Endothelial cell of umbilical vein (primary cell): ENCODE results near the gene CEACAM6.

Experiments
- EZH2 ChIP-seq: IDR thresholded peaks from 2 replicates; pipeline ENCODE4 v1.6.1; 2012; ENCODE audit warnings: borderline replicate concordance, low read depth, mild to moderate bottlenecking, moderate library complexity, low read length, inconsistent platforms; ENCODE audit not compliant: severe bottlenecking
- POLR2A ChIP-seq: IDR thresholded peaks from 2 replicates; pipeline ENCODE4 v1.6.1; 2012; ENCODE audit warnings: low read depth, mild to moderate bottlenecking, control low read depth, low read length
- TF ChIP-seq, protein P1 (sequence below): IDR thresholded peaks from 2 replicates; pipeline ENCODE4 v1.6.1; 2011; ENCODE audit not compliant: insufficient read depth, insufficient read length
- TF ChIP-seq, protein P2 (sequence below), 2 donors: IDR thresholded peaks; 1 replicate in 1 of 2; 2 replicates in 1 of 2; pipeline ENCODE4 v1.5.1; 2011; ENCODE audit warnings: low read length in 2 of 2, mild to moderate bottlenecking in 2 of 2, moderate library complexity in 2 of 2, control low read depth in 1 of 2, inconsistent platforms in 1 of 2, low read depth in 1 of 2; ENCODE audit not compliant: insufficient read depth in 1 of 2; ENCODE audit errors: extremely low read depth in 1 of 2

DNA sequence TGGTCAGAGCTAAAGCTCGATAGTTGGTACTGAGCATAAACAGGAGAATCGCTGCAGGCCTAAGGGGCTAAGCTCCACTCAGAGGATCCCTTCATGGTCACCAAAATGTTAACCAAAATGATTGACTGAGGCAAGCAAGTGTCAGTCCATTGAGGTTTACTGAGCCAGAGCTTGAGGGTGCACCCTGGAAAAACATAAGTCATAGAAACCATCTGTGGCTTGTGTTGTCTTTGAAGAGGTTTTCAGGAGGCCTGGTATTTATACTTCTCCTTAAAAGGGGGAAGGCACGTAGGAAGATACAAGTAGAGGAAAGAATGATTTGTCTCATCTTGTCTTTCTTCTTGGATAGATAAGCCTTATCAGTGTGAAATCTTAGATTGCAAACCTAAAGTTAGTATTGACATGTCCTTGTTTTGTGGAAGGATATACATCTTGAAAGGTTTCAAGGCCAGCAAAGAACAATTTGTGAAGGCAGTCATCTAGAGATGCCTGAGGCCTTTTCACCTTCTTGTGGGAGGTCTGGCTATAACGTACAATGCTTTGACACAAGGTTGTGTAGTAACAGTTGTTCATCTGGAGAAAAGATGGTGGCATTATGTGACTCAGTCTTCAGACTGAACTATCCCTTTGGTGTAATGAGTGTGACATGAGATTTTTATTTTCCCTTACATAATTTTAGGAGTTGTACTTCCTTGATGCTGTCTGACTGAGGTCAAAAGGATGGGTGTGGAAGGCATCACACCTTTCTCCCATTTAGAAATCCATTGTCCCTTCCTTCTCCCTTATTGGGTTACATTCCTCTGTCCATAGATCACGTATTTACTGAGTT lies 14.7 kb upstream of the CEACAM6 start:
- TF ChIP-seq POLR2A = no peak
- TF ChIP-seq, protein P1, sequence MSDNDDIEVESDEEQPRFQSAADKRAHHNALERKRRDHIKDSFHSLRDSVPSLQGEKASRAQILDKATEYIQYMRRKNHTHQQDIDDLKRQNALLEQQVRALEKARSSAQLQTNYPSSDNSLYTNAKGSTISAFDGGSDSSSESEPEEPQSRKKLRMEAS = no peak
- TF ChIP-seq, protein P2, sequence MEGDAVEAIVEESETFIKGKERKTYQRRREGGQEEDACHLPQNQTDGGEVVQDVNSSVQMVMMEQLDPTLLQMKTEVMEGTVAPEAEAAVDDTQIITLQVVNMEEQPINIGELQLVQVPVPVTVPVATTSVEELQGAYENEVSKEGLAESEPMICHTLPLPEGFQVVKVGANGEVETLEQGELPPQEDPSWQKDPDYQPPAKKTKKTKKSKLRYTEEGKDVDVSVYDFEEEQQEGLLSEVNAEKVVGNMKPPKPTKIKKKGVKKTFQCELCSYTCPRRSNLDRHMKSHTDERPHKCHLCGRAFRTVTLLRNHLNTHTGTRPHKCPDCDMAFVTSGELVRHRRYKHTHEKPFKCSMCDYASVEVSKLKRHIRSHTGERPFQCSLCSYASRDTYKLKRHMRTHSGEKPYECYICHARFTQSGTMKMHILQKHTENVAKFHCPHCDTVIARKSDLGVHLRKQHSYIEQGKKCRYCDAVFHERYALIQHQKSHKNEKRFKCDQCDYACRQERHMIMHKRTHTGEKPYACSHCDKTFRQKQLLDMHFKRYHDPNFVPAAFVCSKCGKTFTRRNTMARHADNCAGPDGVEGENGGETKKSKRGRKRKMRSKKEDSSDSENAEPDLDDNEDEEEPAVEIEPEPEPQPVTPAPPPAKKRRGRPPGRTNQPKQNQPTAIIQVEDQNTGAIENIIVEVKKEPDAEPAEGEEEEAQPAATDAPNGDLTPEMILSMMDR (IDR thresholded peaks at IDR 0.05; ENCODE audit: extremely low read depth in 1 of 2, insufficient read depth in 1 of 2, low read depth in 1 of 2, low read length in 2 of 2) = no peak
- no peak for TF ChIP-seq EZH2
